A673 (cell line): Measurements from ENCODE around the gene ATP6V1G1. TPM values are rescaled to one million over a fixed set of nuclear protein-coding genes. Genes with fewer than 3 reads are reported as not detected.
"Not testable (repeated sequence)": the region's sequence is repeated elsewhere in the genome, so short reads cannot be mapped to it uniquely, and the experiment has no call there.

Source experiments
- BruUV-seq: library from RNA; stranded (reverse); fragments of 400-500 nt; replicated peaks from 2 replicates; lab custom pipeline; 2021; lab: Mats Ljungman, UMichigan
- CTCF ChIA-PET: fragments of 300-600 bp; sonication (Branson Sonifier 250); formaldehyde crosslinking; loops from one replicate; lab custom pipeline; 2022; ENCODE audit warnings: antibody characterized with exemption; lab: Charles Lee
- POLR2A ChIA-PET: fragments of 300-600 bp; sonication (Branson Sonifier 250); formaldehyde crosslinking; loops from one replicate; lab custom pipeline; 2022; ENCODE audit warnings: antibody characterized with exemption; ENCODE audit not compliant: low non-redundant PET; lab: Charles Lee
- DNase-seq: peaks from one replicate; pipeline ENCODE4 v3.0.0-alpha.2; 2015; ENCODE audit warnings: low spot score
- H3K27ac ChIP-seq: fragments of 200-600 bp; sonication (generic); 2 replicates; pipeline ENCODE4 v1.5.1; 2016; ENCODE audit warnings: mixed run types, low read depth, mild to moderate bottlenecking, mixed read lengths, antibody characterized with exemption, low read length; ENCODE audit not compliant: poor library complexity, severe bottlenecking
- H3K27me3 ChIP-seq: fragments of 200-600 bp; sonication (generic); replicated peaks from 2 replicates; pipeline ENCODE4 v1.6.1; 2017; ENCODE audit warnings: mixed run types, low read depth, mild to moderate bottlenecking, mixed read lengths, antibody characterized with exemption, low read length; ENCODE audit not compliant: insufficient read depth, poor library complexity
- H3K36me3 ChIP-seq: fragments of 200-600 bp; sonication (generic); 2 replicates; pipeline ENCODE4 v1.6.1; 2016; ENCODE audit warnings: mixed run types, mild to moderate bottlenecking, mixed read lengths, antibody characterized with exemption, low read length; ENCODE audit not compliant: insufficient read depth, poor library complexity, severe bottlenecking
- H3K4me1 ChIP-seq: fragments of 200-600 bp; sonication (generic); 2 replicates; pipeline ENCODE4 v1.6.1; 2017; ENCODE audit warnings: mixed run types, mild to moderate bottlenecking, mixed read lengths, antibody characterized with exemption, low read length; ENCODE audit not compliant: insufficient read depth, poor library complexity, severe bottlenecking
- H3K4me3 ChIP-seq: fragments of 200-600 bp; sonication (generic); 2 replicates; pipeline ENCODE4 v1.5.1; 2016; ENCODE audit warnings: low read depth, mixed run types, mild to moderate bottlenecking, mixed read lengths, low read length; ENCODE audit not compliant: poor library complexity, severe bottlenecking
- H3K9me3 ChIP-seq: fragments of 200-600 bp; sonication (generic); 2 replicates; pipeline ENCODE4 v1.6.1; 2016; ENCODE audit warnings: mixed run types, low read depth, mild to moderate bottlenecking, mixed read lengths, antibody characterized with exemption, low read length; ENCODE audit not compliant: poor library complexity, severe bottlenecking
- EZH2 ChIP-seq: fragments of 200-600 bp; sonication (generic); IDR thresholded peaks from 2 replicates; pipeline ENCODE4 v1.6.1; 2017; ENCODE audit warnings: borderline replicate concordance, low read depth, mild to moderate bottlenecking, mixed read lengths, antibody characterized with exemption, low read length; ENCODE audit not compliant: poor library complexity, severe bottlenecking
- intact Hi-C: fragments of 100-400 bp; cut with micrococcal nuclease; formaldehyde crosslinking; loops from one replicate; pipeline ENCODE4 v1.10.0; 2022; ENCODE audit not compliant: unreplicated experiment
- total RNA-seq: library from RNA; stranded (reverse); gene quantifications from 2 replicates; pipeline ENCODE4 v1.2.3, GENCODE V29; 2021
- TF ChIP-seq, protein P1 (sequence below): fragments of 300-800, 200-600 bp; sonication (generic); conservative IDR thresholded peaks from 2 replicates; pipeline ENCODE4 v1.5.1; 2017; ENCODE audit warnings: low read depth, mild to moderate bottlenecking, antibody characterized with exemption, low read length, moderate library complexity, mixed read lengths

Gene ATP6V1G1
- total RNA-seq, 1 experiment from 2014 or later: 132 TPM

GRCh38 chr9:114591849-114592248 is 4.3 kb downstream of the ATP6V1G1 start:
- no peak overlapping the region for H3K27ac ChIP-seq
- POLR2A ChIA-PET: no interaction called here
- H3K9me3 ChIP-seq: no peaks in the 10 kb centered on the region
- H3K4me1 ChIP-seq: peaks cover 7% of the 10 kb centered on the region
- intact Hi-C loops: no loop called here
- no peak overlapping the region for H3K4me3 ChIP-seq
- CTCF ChIA-PET: no interaction called here
- no peaks in the 10 kb centered on the region for H3K27me3 ChIP-seq
- DNase-seq: no peak
- peaks cover 39% of the 10 kb centered on the region for H3K36me3 ChIP-seq
- no TSS peak for BruUV-seq
- TF ChIP-seq, protein P1, sequence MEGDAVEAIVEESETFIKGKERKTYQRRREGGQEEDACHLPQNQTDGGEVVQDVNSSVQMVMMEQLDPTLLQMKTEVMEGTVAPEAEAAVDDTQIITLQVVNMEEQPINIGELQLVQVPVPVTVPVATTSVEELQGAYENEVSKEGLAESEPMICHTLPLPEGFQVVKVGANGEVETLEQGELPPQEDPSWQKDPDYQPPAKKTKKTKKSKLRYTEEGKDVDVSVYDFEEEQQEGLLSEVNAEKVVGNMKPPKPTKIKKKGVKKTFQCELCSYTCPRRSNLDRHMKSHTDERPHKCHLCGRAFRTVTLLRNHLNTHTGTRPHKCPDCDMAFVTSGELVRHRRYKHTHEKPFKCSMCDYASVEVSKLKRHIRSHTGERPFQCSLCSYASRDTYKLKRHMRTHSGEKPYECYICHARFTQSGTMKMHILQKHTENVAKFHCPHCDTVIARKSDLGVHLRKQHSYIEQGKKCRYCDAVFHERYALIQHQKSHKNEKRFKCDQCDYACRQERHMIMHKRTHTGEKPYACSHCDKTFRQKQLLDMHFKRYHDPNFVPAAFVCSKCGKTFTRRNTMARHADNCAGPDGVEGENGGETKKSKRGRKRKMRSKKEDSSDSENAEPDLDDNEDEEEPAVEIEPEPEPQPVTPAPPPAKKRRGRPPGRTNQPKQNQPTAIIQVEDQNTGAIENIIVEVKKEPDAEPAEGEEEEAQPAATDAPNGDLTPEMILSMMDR: no peak
- TF ChIP-seq EZH2: no peak

DNA sequence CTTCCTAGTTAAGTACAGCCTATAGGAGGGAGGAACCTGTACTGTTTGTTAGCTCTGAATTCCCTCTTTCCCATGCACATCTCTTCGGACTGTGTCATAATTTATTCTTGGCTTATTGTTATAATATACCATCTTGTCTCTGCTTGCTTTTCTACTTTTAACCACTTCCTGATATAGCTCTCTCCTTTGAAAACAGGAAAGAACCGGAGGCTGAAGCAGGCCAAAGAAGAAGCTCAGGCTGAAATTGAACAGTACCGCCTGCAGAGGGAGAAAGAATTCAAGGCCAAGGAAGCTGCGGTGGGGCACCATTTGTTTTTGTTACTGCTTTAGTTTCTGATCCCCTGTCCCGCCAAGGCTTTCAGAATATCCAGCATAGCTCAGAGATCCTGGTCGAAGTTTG is 4.8 kb downstream of the ATP6V1G1 start:
- no peak overlapping the region for H3K4me3 ChIP-seq
- H3K4me1 ChIP-seq: peaks cover 4% of the 10 kb centered on the region
- no peak for TF ChIP-seq EZH2
- TF ChIP-seq, protein P1: no peak
- DNase-seq: no peak
- ChIA-PET POLR2A (no interaction called here), CTCF (no interaction called here)
- H3K27me3 ChIP-seq: no peaks in the 10 kb centered on the region
- no TSS peak for BruUV-seq
- intact Hi-C loops: no loop called here
- H3K27ac ChIP-seq: no peak overlapping the region
- no peaks in the 10 kb centered on the region for H3K9me3 ChIP-seq
- peaks cover 42% of the 10 kb centered on the region for H3K36me3 ChIP-seq

DNA sequence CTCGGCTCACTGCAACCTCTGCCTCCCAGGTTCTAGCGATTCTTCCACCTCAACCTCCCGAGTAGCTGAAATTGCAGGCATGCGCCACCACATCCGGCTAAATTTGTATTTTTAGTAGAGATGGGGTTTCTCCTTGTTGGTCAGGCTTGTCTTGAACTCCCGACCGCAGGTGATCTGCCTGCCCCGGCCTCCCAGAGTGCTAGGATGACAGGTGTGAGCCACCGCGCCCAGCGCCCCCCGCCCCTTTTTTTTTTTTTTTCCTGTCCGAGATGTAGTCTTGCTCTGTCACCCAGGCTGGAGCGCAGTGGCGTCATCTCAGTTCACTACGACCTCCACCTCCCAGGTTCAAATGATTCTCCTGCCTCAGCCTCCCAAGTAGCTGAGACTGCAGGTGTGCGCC is 6.6 kb downstream of the ATP6V1G1 start:
- ChIA-PET CTCF (interaction anchor here (0.7 kb wide), 1 partner anchor 18 kb away, joined by 4 read pairs; no protein-coding TSS in a partner anchor), POLR2A (no interaction called here)
- H3K27ac ChIP-seq: no peak overlapping the region
- intact Hi-C loops: no loop called here
- no peaks in the 10 kb centered on the region for H3K9me3 ChIP-seq
- H3K27me3 ChIP-seq: no peaks in the 10 kb centered on the region
- H3K4me1 ChIP-seq: no peaks in the 10 kb centered on the region
- peaks cover 60% of the 10 kb centered on the region for H3K36me3 ChIP-seq
- BruUV-seq: no TSS peak
- no peak overlapping the region for H3K4me3 ChIP-seq
- TF ChIP-seq EZH2: no peak
- DNase-seq: no peak

- H3K4me3 ChIP-seq, H3K4me1 ChIP-seq, H3K9me3 ChIP-seq, BruUV-seq, CTCF ChIA-PET, POLR2A ChIA-PET, H3K27me3 ChIP-seq, DNase-seq, H3K27ac ChIP-seq, intact Hi-C loops: not testable (repeated sequence)
- peaks cover 32% of the 10 kb centered on the region for H3K36me3 ChIP-seq
Observed at GRCh38 chr9:114600502-114601248, 13.1 kb downstream of the ATP6V1G1 start.

- H3K4me1 ChIP-seq, POLR2A ChIA-PET, BruUV-seq, CTCF ChIA-PET, H3K27ac ChIP-seq, H3K4me3 ChIP-seq, H3K27me3 ChIP-seq, intact Hi-C loops, DNase-seq, H3K9me3 ChIP-seq: not testable (repeated sequence)
- H3K36me3 ChIP-seq: peaks cover 27% of the 10 kb centered on the region
Observed at GRCh38 chr9:114601787-114602186, 14.2 kb downstream of the ATP6V1G1 start.
